ACC112 (cell line): ENCODE results near the gene FAM237A.

Experiments used
- H2AFZ ChIP-seq: fragments of 200-600 bp; sonication (generic); one replicate; pipeline ENCODE4 v1.6.0; 2017; ENCODE audit warnings: antibody characterized with exemption, low read length; ENCODE audit not compliant: unreplicated experiment
- H3K27ac ChIP-seq: fragments of 200-600 bp; sonication (generic); 2 replicates; pipeline ENCODE4 v1.5.1; 2014; ENCODE audit warnings: low read depth, mild to moderate bottlenecking, antibody characterized with exemption, low read length, moderate library complexity
- H3K27me3 ChIP-seq: fragments of 200-600 bp; sonication (generic); 2 replicates; pipeline ENCODE4 v1.6.1; 2014; ENCODE audit warnings: mild to moderate bottlenecking, antibody characterized with exemption, low read length, moderate library complexity, mixed read lengths; ENCODE audit not compliant: insufficient read depth
- H3K36me3 ChIP-seq: fragments of 200-600 bp; sonication (generic); 2 replicates; pipeline ENCODE4 v1.6.1; 2016; ENCODE audit warnings: mild to moderate bottlenecking, antibody characterized with exemption, low read length, moderate library complexity, mixed read lengths; ENCODE audit not compliant: insufficient read depth
- H3K4me1 ChIP-seq: fragments of 200-600 bp; sonication (generic); one replicate; pipeline ENCODE4 v1.6.1; 2016; ENCODE audit warnings: low read length, mixed read lengths; ENCODE audit not compliant: insufficient read depth, unreplicated experiment, control insufficient read depth
- H3K4me3 ChIP-seq: fragments of 200-600 bp; sonication (generic); 2 replicates; pipeline ENCODE4 v1.5.1; 2014; ENCODE audit warnings: mild to moderate bottlenecking, low read depth, low read length
- H3K79me2 ChIP-seq: fragments of 200-600 bp; sonication (generic); one replicate; pipeline ENCODE4 v1.6.0; 2016; ENCODE audit warnings: low read length; ENCODE audit not compliant: control insufficient read depth, unreplicated experiment, insufficient read depth

The FAM237A gene

GRCh38 chr2:206626108-206626507 lies 16.2 kb upstream of the FAM237A start:
- Histone ChIP-seq H3K27ac (no peak overlapping the region), H3K36me3 (no peaks in the 10 kb centered on the region), H3K27me3 (peaks cover 56% of the 10 kb centered on the region), H3K4me3 (no peak overlapping the region), H2AFZ (no peak overlapping the region), H3K4me1 (no peaks in the 10 kb centered on the region), H3K79me2 (no peaks in the 10 kb centered on the region)

GRCh38 chr2:206627632-206628031 lies 14.7 kb upstream of the FAM237A start:
- no peaks in the 10 kb centered on the region for H3K79me2 ChIP-seq
- H2AFZ ChIP-seq = no peak overlapping the region
- H3K27ac ChIP-seq = no peak overlapping the region
- no peaks in the 10 kb centered on the region for H3K4me1 ChIP-seq
- H3K27me3 ChIP-seq = peaks cover 69% of the 10 kb centered on the region
- no peak overlapping the region for H3K4me3 ChIP-seq
- no peaks in the 10 kb centered on the region for H3K36me3 ChIP-seq

GRCh38 chr2:206631340-206631739 lies 10.9 kb upstream of the FAM237A start:
- no peaks in the 10 kb centered on the region for H3K79me2 ChIP-seq
- H3K27me3 ChIP-seq = peaks cover 89% of the 10 kb centered on the region

GRCh38 chr2:206635015-206635414 lies 7.3 kb upstream of the FAM237A start:
- H3K36me3 ChIP-seq = no peaks in the 10 kb centered on the region
- H3K27ac ChIP-seq = no peak overlapping the region
- H3K4me1 ChIP-seq = no peaks in the 10 kb centered on the region
- H3K27me3 ChIP-seq = peaks cover 82% of the 10 kb centered on the region
- no peak overlapping the region for H3K4me3 ChIP-seq
- no peak overlapping the region for H2AFZ ChIP-seq
- no peaks in the 10 kb centered on the region for H3K79me2 ChIP-seq

More at GRCh38 chr2:206631340-206631739, 10.9 kb upstream of the FAM237A start:
- Histone ChIP-seq H3K4me1 (no peaks in the 10 kb centered on the region), H3K4me3 (no peak overlapping the region), H3K36me3 (no peaks in the 10 kb centered on the region), H2AFZ (no peak overlapping the region), H3K27ac (no peak overlapping the region)

DNA sequence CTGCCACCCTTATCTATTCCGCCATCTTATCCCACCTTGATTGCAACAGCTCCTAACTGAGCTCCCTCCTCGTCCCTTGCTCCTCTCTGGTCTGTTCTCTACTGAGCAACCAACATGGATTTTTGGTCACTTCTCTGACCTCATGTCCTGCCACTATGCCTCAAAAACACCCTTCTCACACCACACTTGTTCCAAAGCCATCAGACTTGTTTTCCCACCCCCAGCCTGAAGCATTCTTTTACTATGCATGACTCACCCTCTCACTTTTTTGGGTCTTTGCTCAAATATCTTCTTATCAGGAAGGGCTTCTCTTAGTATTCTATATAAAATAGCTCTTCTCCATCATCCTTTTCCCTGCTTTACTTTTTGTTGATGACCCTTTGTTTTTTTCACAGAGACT lies 2.7 kb upstream of the FAM237A start:
- Histone ChIP-seq H2AFZ (no peak overlapping the region), H3K79me2 (no peaks in the 10 kb centered on the region), H3K27me3 (peaks cover 88% of the 10 kb centered on the region), H3K27ac (no peak overlapping the region), H3K36me3 (no peaks in the 10 kb centered on the region), H3K4me3 (no peak overlapping the region), H3K4me1 (no peaks in the 10 kb centered on the region)

DNA sequence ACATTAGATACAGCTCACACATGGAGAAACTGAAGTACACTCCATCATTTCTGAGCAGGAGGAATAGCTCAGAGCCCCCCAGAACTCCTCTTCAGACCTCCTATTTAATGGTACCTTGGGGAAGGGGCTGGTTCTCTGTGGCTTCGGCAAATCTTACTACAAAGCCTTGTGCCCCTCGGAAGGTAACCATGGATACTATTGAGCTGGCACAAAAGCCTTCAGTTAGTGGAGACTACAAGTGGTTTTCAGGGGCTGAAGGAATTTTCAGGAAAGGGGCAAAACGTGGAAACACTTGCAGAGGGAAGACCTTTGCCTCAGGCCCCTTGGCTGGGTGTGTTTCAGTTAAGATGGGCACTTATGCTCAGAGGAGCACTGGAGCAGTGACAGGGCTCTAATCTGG lies 1.1 kb upstream of the FAM237A start:
- Histone ChIP-seq H3K4me3 (no peak overlapping the region), H3K27ac (no peak overlapping the region), H3K79me2 (no peaks in the 10 kb centered on the region), H3K36me3 (no peaks in the 10 kb centered on the region), H2AFZ (no peak overlapping the region), H3K27me3 (peaks cover 82% of the 10 kb centered on the region), H3K4me1 (no peaks in the 10 kb centered on the region)

DNA sequence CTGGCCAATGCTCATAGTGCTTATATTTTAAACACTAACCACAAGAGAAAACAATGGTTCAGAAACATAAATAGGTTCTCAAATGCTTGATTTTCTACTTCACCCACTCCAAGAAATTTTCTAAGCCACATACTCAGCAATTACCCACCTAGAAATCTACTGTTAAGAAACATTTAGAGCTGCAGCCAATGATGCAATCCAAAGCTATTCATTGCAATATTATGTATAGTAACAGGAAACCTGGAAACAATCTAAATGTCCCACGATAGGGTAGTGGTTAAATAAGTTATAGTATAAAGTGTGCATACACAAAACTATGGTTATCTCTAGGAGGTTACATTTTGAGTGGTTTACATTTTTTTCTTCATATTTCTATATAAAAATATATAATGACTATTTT lies 5.7 kb downstream of the FAM237A start:
- no peaks in the 10 kb centered on the region for H3K79me2 ChIP-seq
- no peak overlapping the region for H2AFZ ChIP-seq
- H3K36me3 ChIP-seq = no peaks in the 10 kb centered on the region
- H3K27ac ChIP-seq = no peak overlapping the region
- peaks cover 36% of the 10 kb centered on the region for H3K27me3 ChIP-seq
- no peak overlapping the region for H3K4me3 ChIP-seq
- no peaks in the 10 kb centered on the region for H3K4me1 ChIP-seq

DNA sequence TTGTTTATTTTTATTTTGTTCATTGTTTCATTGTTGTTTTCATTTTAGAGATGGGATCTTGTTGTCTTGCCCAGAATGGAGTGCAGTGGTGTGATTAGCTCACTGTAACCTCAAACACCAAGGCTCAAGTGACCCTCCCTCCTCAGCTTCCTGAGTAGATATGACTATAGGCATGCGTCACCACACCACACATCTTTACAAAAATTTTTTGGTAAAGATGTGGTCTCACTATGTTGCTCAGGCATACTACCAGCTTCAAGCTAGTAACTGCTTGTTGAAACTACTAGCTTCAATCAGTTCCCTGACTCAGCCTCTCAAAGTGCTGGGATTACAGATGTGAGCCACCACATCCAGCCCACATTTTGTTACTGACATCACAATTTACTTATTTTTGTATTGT lies 14.8 kb downstream of the FAM237A start:
- H3K4me1 ChIP-seq = no peaks in the 10 kb centered on the region
- H3K27ac ChIP-seq = no peak overlapping the region
- no peaks in the 10 kb centered on the region for H3K79me2 ChIP-seq
- no peak overlapping the region for H2AFZ ChIP-seq
- H3K27me3 ChIP-seq = peaks cover 30% of the 10 kb centered on the region
- no peaks in the 10 kb centered on the region for H3K36me3 ChIP-seq
- no peak overlapping the region for H3K4me3 ChIP-seq

GRCh38 chr2:206665251-206665650 lies 23.0 kb downstream of the FAM237A start:
- no peak overlapping the region for H3K27ac ChIP-seq
- H3K79me2 ChIP-seq = no peaks in the 10 kb centered on the region
- no peak overlapping the region for H2AFZ ChIP-seq
- no peaks in the 10 kb centered on the region for H3K36me3 ChIP-seq
- H3K4me3 ChIP-seq = no peak overlapping the region
- H3K27me3 ChIP-seq = peaks cover 46% of the 10 kb centered on the region
- H3K4me1 ChIP-seq = no peaks in the 10 kb centered on the region

GRCh38 chr2:206670531-206671319 lies 28.4 kb downstream of the FAM237A start:
- no peak overlapping the region; the same call in 1 of the 2 replicates for H3K4me3 ChIP-seq
- H3K27me3 ChIP-seq = peaks cover 45% of the 10 kb centered on the region
- no peaks in the 10 kb centered on the region for H3K4me1 ChIP-seq
- H3K36me3 ChIP-seq = no peaks in the 10 kb centered on the region
- H2AFZ ChIP-seq = no peak overlapping the region
- H3K79me2 ChIP-seq = no peaks in the 10 kb centered on the region
- H3K27ac ChIP-seq = no peak overlapping the region

DNA sequence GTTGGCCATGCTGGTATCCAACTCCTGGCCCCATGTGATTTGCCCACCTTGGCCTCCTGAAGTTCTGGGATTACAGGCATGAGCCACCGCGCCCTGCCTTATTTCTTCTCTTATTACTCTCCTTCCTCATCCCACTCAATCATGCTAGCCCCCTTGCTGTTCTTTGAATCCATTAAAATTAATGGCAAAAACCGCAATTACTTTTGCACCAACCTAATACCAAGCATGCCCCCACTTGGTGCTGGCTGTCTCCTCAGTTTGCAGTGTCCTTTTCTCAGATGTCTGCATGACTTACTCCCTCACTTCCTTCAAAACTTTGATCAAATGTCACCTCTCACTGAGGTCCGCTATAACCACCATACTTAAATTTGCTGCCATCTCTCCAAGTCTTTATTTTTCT lies 41.3 kb downstream of the FAM237A start:
- Histone ChIP-seq H3K4me1 (no peaks in the 10 kb centered on the region), H3K36me3 (no peaks in the 10 kb centered on the region), H3K4me3 (no peak overlapping the region), H3K27me3 (peaks cover 18% of the 10 kb centered on the region), H3K27ac (no peak overlapping the region), H2AFZ (no peak overlapping the region), H3K79me2 (no peaks in the 10 kb centered on the region)
